ENCODE data around the gene ZNF160. TPM values are rescaled to one million over a fixed set of nuclear protein-coding genes. Genes with fewer than 3 reads are reported as not detected.

ZNF160 gene
- total and polyA plus RNA-seq, 9 of the 15 experiments (the other 6 are each of a cell fraction or from before 2014, with no cell fraction given), result 3.6 to 22.1 (median 11.8) TPM

- peaks cover 81% of the 10 kb centered on the region; the same call in 2 of the 3 replicates for H3K36me3 ChIP-seq (ENCODE audit: control insufficient read depth, insufficient read depth, low read length)
- H3K4me3 ChIP-seq, result no peak overlapping the region
- H4K20me1 ChIP-seq (replicated peaks; ENCODE audit: control insufficient read depth, insufficient read depth, low read length), result no peaks in the 10 kb centered on the region
- CTCF ChIA-PET (ENCODE audit: low intra/inter-chr PET ratio), result no interaction called here
- intact Hi-C loops (cut with micrococcal nuclease) (no loop called here), in situ Hi-C loops (cut with MboI) (no loop called here)
- no peaks in the 10 kb centered on the region for H3K9me3 ChIP-seq (replicated peaks; ENCODE audit: control insufficient read depth, insufficient read depth, low read depth, low read length)
- 67% methylated on average over 5 of the region's 5 CpGs for WGBS (ENCODE audit: insufficient coverage, low coverage, missing lambda C conversion rate)
- ATAC-seq (no peak), FAIRE-seq (no peak), DNase-seq (ENCODE audit: extremely low read depth in 1 of 4, low spot score in 3 of 4) (no peak)
- H3K9me1 ChIP-seq (ENCODE audit: control insufficient read depth, insufficient read depth, low read length), result no peaks in the 10 kb centered on the region
- POLR2A ChIA-PET, result no interaction called here
- no peak overlapping the region for H3K4me2 ChIP-seq (ENCODE audit: insufficient read depth, low read length)
- no peak for TF ChIP-seq GTF2F1 (IDR thresholded peaks at IDR 0.05; ENCODE audit: low read depth, low read length)
- TF ChIP-seq, protein P1, sequence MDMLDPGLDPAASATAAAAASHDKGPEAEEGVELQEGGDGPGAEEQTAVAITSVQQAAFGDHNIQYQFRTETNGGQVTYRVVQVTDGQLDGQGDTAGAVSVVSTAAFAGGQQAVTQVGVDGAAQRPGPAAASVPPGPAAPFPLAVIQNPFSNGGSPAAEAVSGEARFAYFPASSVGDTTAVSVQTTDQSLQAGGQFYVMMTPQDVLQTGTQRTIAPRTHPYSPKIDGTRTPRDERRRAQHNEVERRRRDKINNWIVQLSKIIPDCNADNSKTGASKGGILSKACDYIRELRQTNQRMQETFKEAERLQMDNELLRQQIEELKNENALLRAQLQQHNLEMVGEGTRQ (CRISPR knock-in tag; IDR thresholded peaks at IDR 0.05), result no peak
- no peak for TF ChIP-seq ZNF699 (CRISPR knock-in tag; IDR thresholded peaks at IDR 0.05; ENCODE audit: insufficient replicate concordance)
- no peak for TF ChIP-seq RBM15 (IDR thresholded peaks at IDR 0.05; ENCODE audit: insufficient read depth, low read length)
- TF ChIP-seq NFXL1 (CRISPR knock-in tag; IDR thresholded peaks at IDR 0.05), result no peak
- TF ChIP-seq TAF1 (IDR thresholded peaks at IDR 0.05; ENCODE audit: control insufficient read depth, extremely low read depth, insufficient read depth, low read length, severe bottlenecking), result no peak
- no peak for TF ChIP-seq ZNF57 (CRISPR knock-in tag; IDR thresholded peaks at IDR 0.05)
- TF ChIP-seq WHSC1 (IDR thresholded peaks at IDR 0.05; ENCODE audit: low read length), result no peak
- no peak for TF ChIP-seq ZNF586 (CRISPR knock-in tag; conservative IDR thresholded peaks at IDR 0.05)
- no peak for TF ChIP-seq RBM22 (IDR thresholded peaks at IDR 0.05; ENCODE audit: low read depth, low read length, poor library complexity, severe bottlenecking)
- TF ChIP-seq CEBPZ (IDR thresholded peaks at IDR 0.05; ENCODE audit: borderline replicate concordance, low read depth, low read length), result no peak
- no peak for TF ChIP-seq FIP1L1 (IDR thresholded peaks at IDR 0.05; ENCODE audit: low read depth, low read length, poor library complexity, severe bottlenecking)
- TF ChIP-seq TEAD2 (tag; IDR thresholded peaks at IDR 0.05), result no peak
- TF ChIP-seq C11orf30 (IDR thresholded peaks at IDR 0.05; ENCODE audit: low read depth), result no peak
- no peak for TF ChIP-seq TEAD4 (IDR thresholded peaks at IDR 0.05; ENCODE audit: low read length)
- no peak for TF ChIP-seq TEAD4 (CRISPR knock-in tag; IDR thresholded peaks at IDR 0.05; ENCODE audit: borderline replicate concordance)
- no peaks in the 10 kb centered on the region for H3K79me2 ChIP-seq (ENCODE audit: control insufficient read depth, insufficient read depth, low read length)
- no peak overlapping the region for H2AFZ ChIP-seq (ENCODE audit: low read depth, low read length)
- no peaks in the 10 kb centered on the region for H3K27me3 ChIP-seq (ENCODE audit: control insufficient read depth in 2 of 2, insufficient read depth in 2 of 2, low read length in 2 of 2)
- H3K4me1 ChIP-seq (replicated peaks in 1 of 2; ENCODE audit: control insufficient read depth in 2 of 2, insufficient read depth in 2 of 2, low read length in 2 of 2), result no peaks in the 10 kb centered on the region
- no peak overlapping the region for H3K27ac ChIP-seq (ENCODE audit: extremely low read depth, low read depth, low read length)
- H3K9ac ChIP-seq (ENCODE audit: insufficient read depth in 1 of 2, low read depth in 2 of 2, low read length in 2 of 2), result no peak overlapping the region
- no TSS peak for BruUV-seq (replicated peaks)
These were observed 16.3 kb downstream of the ZNF160 start for GRCh38 chr19:53086949-53087348.

Data from K562 (cell line).